ENCODE data around the gene IRAG1.

- TF ChIP-seq CTCF (IDR thresholded peaks at IDR 0.05) (no peak), POLR2A (IDR thresholded peaks at IDR 0.05) (no peak)
These were observed 5.2 kb downstream of the IRAG1 start for GRCh38 chr11:10688401-10688800.

All from right lobe of liver (tissue), 4 donors.